Vagina (tissue), 2 donors: Measurements from ENCODE around the gene MESD. TPM values are rescaled to one million over a fixed set of nuclear protein-coding genes. Genes with fewer than 3 reads are reported as not detected.
A peak's percentile ranks its signal among the peaks of the same experiment; 100 is the strongest.
"Not testable (repeated sequence)": the region's sequence is repeated elsewhere in the genome, so short reads cannot be mapped to it uniquely, and the experiment has no call there.

ENCODE experiments used
- DNase-seq, 2 donors: peaks; one replicate each; pipeline ENCODE4 v3.0.0-alpha.2; 2017; ENCODE audit errors: extremely low spot score in 2 of 2
- H3K27ac ChIP-seq: fragments of 200-600 bp; sonication (generic); one replicate; pipeline ENCODE4 v1.5.1; 2019
- H3K27me3 ChIP-seq: fragments of 200-600 bp; sonication (generic); one replicate; pipeline ENCODE4 v1.5.1; 2019
- H3K36me3 ChIP-seq, 2 donors: fragments of 200-600 bp; sonication (generic); one replicate each; pipeline ENCODE4 v1.5.1; 2017 to 2019
- H3K4me1 ChIP-seq: fragments of 200-600 bp; sonication (generic); one replicate; pipeline ENCODE4 v1.5.1; 2019
- H3K4me3 ChIP-seq, 2 donors: fragments of 200-600 bp; sonication (generic); 1 replicate in 1 of 2; 2 replicates in 1 of 2; pipeline ENCODE4 v1.5.1; 2016 to 2019
- H3K9me3 ChIP-seq: fragments of 200-600 bp; sonication (generic); one replicate; pipeline ENCODE4 v1.5.1; 2019
- CTCF ChIP-seq, 3 experiments: fragments of 450-650 bp in 2 of 3; fragments of 200-600 bp in 1 of 3; sonication (generic) in 1 of 3; IDR thresholded peaks; one replicate each; pipeline ENCODE4 v1.5.1; 2017 to 2019; ENCODE audit warnings: antibody characterized with exemption in 3 of 3, mild to moderate bottlenecking in 2 of 3, moderate library complexity in 2 of 3
- POLR2A ChIP-seq, 2 donors: fragments of 450-650 bp; IDR thresholded peaks; one replicate each; pipeline ENCODE4 v1.6.1; 2017; ENCODE audit warnings: antibody characterized with exemption in 2 of 2, mild to moderate bottlenecking in 2 of 2, moderate library complexity in 2 of 2
- POLR2AphosphoS5 ChIP-seq, 2 donors: sonication (generic); formaldehyde crosslinking; IDR thresholded peaks; one replicate each; pipeline ENCODE4 v1.9.0; 2017; ENCODE audit warnings: antibody characterized with exemption in 2 of 2, mild to moderate bottlenecking in 2 of 2, low read depth in 1 of 2; ENCODE audit not compliant: insufficient read depth in 1 of 2
- intact Hi-C: fragments of 100-400 bp; cut with DNase I; formaldehyde crosslinking; loops from one replicate; pipeline ENCODE4 v1.15.1; 2023
- total RNA-seq: library from RNA; depleted of rRNA; stranded (reverse); fragments of >200 nt; gene quantifications from one replicate; pipeline ENCODE4 v1.2.3, GENCODE V29; 2016

The MESD gene
- total RNA-seq, 1 donor from 2014 or later, result 17.9 TPM

GRCh38 chr15:80967451-80967850 lies 22.2 kb downstream of the MESD start:
- Histone ChIP-seq H3K9me3 (no peaks in the 10 kb centered on the region), H3K4me1 (no peaks in the 10 kb centered on the region), H3K4me3 (no peak overlapping the region), H3K27ac (no peak overlapping the region), H3K36me3 (peaks cover 0 to 4% of the 10 kb centered on the region in 2 donors), H3K27me3 (no peaks in the 10 kb centered on the region)
- TF ChIP-seq CTCF (IDR thresholded peaks at IDR 0.05) (no peak), POLR2AphosphoS5 (IDR thresholded peaks at IDR 0.05; ENCODE audit: insufficient read depth in 1 of 2, low read depth in 1 of 2) (no peak), POLR2A (IDR thresholded peaks at IDR 0.05) (no peak)
- DNase-seq, result peak in 1 of 2 donors; percentile 47
- intact Hi-C loops, result no loop called here

- no peaks in the 10 kb centered on the region for H3K4me1 ChIP-seq
- H3K4me3 ChIP-seq, result no peak overlapping the region
- no peak for TF ChIP-seq CTCF (IDR thresholded peaks at IDR 0.05)
- H3K36me3 ChIP-seq, result peaks cover 0 to 4% of the 10 kb centered on the region in 2 donors
- H3K27me3 ChIP-seq, result no peaks in the 10 kb centered on the region
- no peak overlapping the region for H3K27ac ChIP-seq
- peak in 1 of 2 donors; percentile 65 for DNase-seq
- intact Hi-C loops, result no loop called here
- H3K9me3 ChIP-seq, result no peaks in the 10 kb centered on the region
These were observed 23.0 kb downstream of the MESD start for GRCh38 chr15:80966431-80967197.

GRCh38 chr15:80965454-80965853 lies 24.2 kb downstream of the MESD start:
- H3K36me3 ChIP-seq, H3K27me3 ChIP-seq, DNase-seq, H3K9me3 ChIP-seq, H3K4me3 ChIP-seq, intact Hi-C loops, H3K27ac ChIP-seq, H3K4me1 ChIP-seq: not testable (repeated sequence)

GRCh38 chr15:80958818-80959495 lies 30.7 kb downstream of the MESD start:
- intact Hi-C loops, result no loop called here
- Histone ChIP-seq H3K27me3 (no peaks in the 10 kb centered on the region), H3K27ac (no peak overlapping the region), H3K4me3 (no peak overlapping the region), H3K9me3 (no peaks in the 10 kb centered on the region), H3K36me3 (peaks cover 0 to 14% of the 10 kb centered on the region in 2 donors), H3K4me1 (peaks cover 5% of the 10 kb centered on the region)
- no peak for TF ChIP-seq POLR2A (IDR thresholded peaks at IDR 0.05)
- no peak for TF ChIP-seq CTCF (IDR thresholded peaks at IDR 0.05)
- no peak for TF ChIP-seq POLR2AphosphoS5 (IDR thresholded peaks at IDR 0.05; ENCODE audit: insufficient read depth in 1 of 2, low read depth in 1 of 2)
- peak in 1 of 2 donors; percentile 70 for DNase-seq

- TF ChIP-seq CTCF (IDR thresholded peaks at IDR 0.05) (no peak), POLR2AphosphoS5 (IDR thresholded peaks at IDR 0.05; ENCODE audit: insufficient read depth in 1 of 2, low read depth in 1 of 2) (no peak)
- peaks cover 0 to 14% of the 10 kb centered on the region in 2 donors for H3K36me3 ChIP-seq
- H3K27ac ChIP-seq, result no peak overlapping the region
- H3K4me3 ChIP-seq, result no peak overlapping the region
- intact Hi-C loops, result no loop called here
- peaks cover 5% of the 10 kb centered on the region for H3K4me1 ChIP-seq
- no peaks in the 10 kb centered on the region for H3K9me3 ChIP-seq
- H3K27me3 ChIP-seq, result no peaks in the 10 kb centered on the region
- no peak for DNase-seq
These were observed 31.6 kb downstream of the MESD start for GRCh38 chr15:80957976-80958375.
